Activated CD8-positive, alpha-beta memory T cell treated with anti-CD3 and anti-CD28 coated beads for 4 hours (primary cell): ENCODE measurements around the gene A2ML1.
"Not testable (repeated sequence)": the region's sequence is repeated elsewhere in the genome, so short reads cannot be mapped to it uniquely, and the experiment has no call there.

Experiments
- DNase-seq, 2 donors: peaks; one replicate each; pipeline ENCODE4 v3.0.0-alpha.2; 2020; ENCODE audit warnings: low read depth in 2 of 2

Gene A2ML1

GRCh38 chr12:8817856-8818255 lies 4.6 kb upstream of the A2ML1 start:
- no peak for DNase-seq

GRCh38 chr12:8818526-8818925 lies 3.9 kb upstream of the A2ML1 start:
- no peak for DNase-seq

- no peak for DNase-seq
Measured at GRCh38 chr12:8819666-8819980, 2.8 kb upstream of the A2ML1 start.

GRCh38 chr12:8820676-8821407 lies 1.6 kb upstream of the A2ML1 start:
- not testable (repeated sequence) for DNase-seq

- no peak for DNase-seq
Measured at GRCh38 chr12:8821591-8821990, 830 bp upstream of the A2ML1 start.

GRCh38 chr12:8823565-8824300 lies 1.3 kb downstream of the A2ML1 start:
- no peak for DNase-seq

- DNase-seq = no peak
Measured at GRCh38 chr12:8827551-8828256, 5.3 kb downstream of the A2ML1 start.

GRCh38 chr12:8828257-8829124 lies 6.1 kb downstream of the A2ML1 start:
- DNase-seq = no peak

GRCh38 chr12:8829125-8829518 lies 6.7 kb downstream of the A2ML1 start:
- no peak for DNase-seq

GRCh38 chr12:8829621-8830020 lies 7.2 kb downstream of the A2ML1 start:
- no peak for DNase-seq

- no peak for DNase-seq
Measured at GRCh38 chr12:8831116-8831515, 8.7 kb downstream of the A2ML1 start.

GRCh38 chr12:8832500-8832899 lies 10.1 kb downstream of the A2ML1 start:
- no peak for DNase-seq

GRCh38 chr12:8834230-8834629 lies 11.8 kb downstream of the A2ML1 start:
- DNase-seq = no peak

GRCh38 chr12:8837291-8837690 lies 14.9 kb downstream of the A2ML1 start:
- DNase-seq = no peak

GRCh38 chr12:8840321-8840720 lies 17.9 kb downstream of the A2ML1 start:
- DNase-seq = no peak

GRCh38 chr12:8840938-8841633 lies 18.7 kb downstream of the A2ML1 start:
- DNase-seq = no peak

GRCh38 chr12:8841778-8842177 lies 19.4 kb downstream of the A2ML1 start:
- no peak for DNase-seq

GRCh38 chr12:8844665-8845064 lies 22.2 kb downstream of the A2ML1 start:
- DNase-seq = no peak

GRCh38 chr12:8846305-8846704 lies 23.9 kb downstream of the A2ML1 start:
- DNase-seq = no peak

GRCh38 chr12:8847435-8847834 lies 25.0 kb downstream of the A2ML1 start:
- no peak for DNase-seq

- no peak for DNase-seq
Measured at GRCh38 chr12:8849876-8850275, 27.5 kb downstream of the A2ML1 start.
